ENCODE results near the gene IQSEC2.

The IQSEC2 gene

DNA sequence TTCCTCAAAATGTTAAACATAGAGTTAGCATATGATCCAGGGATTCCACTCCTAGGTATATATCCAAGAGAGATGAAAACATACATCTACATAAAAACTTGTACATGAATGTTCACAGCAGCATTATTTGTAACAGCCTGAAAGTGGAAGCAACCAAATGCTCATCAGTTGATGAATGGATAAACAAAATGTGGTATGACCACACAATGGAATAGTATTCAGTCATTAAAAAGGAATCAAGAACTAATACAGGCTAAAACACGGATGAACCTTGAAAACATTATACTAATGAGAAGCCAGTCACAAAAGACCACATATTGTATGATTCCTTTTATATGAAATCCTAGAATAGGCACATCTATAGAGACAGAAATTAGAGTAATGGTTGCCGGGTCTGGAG, 42.7 kb upstream of the IQSEC2 start:
- no peaks in the 10 kb centered on the region for H4K20me1 ChIP-seq (ENCODE audit: insufficient read depth, low read length)
- H2AFZ ChIP-seq (ENCODE audit: low read length) = no peak overlapping the region
- H3K27ac ChIP-seq (ENCODE audit: low read depth, low read length, poor library complexity, severe bottlenecking) = no peak overlapping the region
- H3K36me3 ChIP-seq (ENCODE audit: insufficient read depth, low read length) = no peaks in the 10 kb centered on the region
- no peak for TF ChIP-seq EZH2 (IDR thresholded peaks at IDR 0.05; ENCODE audit: borderline replicate concordance, low read length)
- no peak for TF ChIP-seq CTCF (IDR thresholded peaks at IDR 0.05; ENCODE audit: low read length)
- H3K9ac ChIP-seq (ENCODE audit: low read length) = no peak overlapping the region
- H3K79me2 ChIP-seq (ENCODE audit: insufficient read depth, low read length) = no peaks in the 10 kb centered on the region
- H3K9me3 ChIP-seq (ENCODE audit: low read length) = no peaks in the 10 kb centered on the region
- no peaks in the 10 kb centered on the region for H3F3A ChIP-seq (ENCODE audit: insufficient read depth, low read length)
- no peak overlapping the region for H3K4me3 ChIP-seq (ENCODE audit: low read depth, low read length, poor library complexity, severe bottlenecking)
- H3K9me2 ChIP-seq (ENCODE audit: low read depth, low read length) = no peaks in the 10 kb centered on the region
- H3K27me3 ChIP-seq (ENCODE audit: insufficient read depth, low read length) = no peaks in the 10 kb centered on the region
- H3K4me2 ChIP-seq (ENCODE audit: low read length) = no peak overlapping the region
- H3K4me1 ChIP-seq (ENCODE audit: insufficient read depth, low read length, severe bottlenecking) = no peaks in the 10 kb centered on the region

DNA sequence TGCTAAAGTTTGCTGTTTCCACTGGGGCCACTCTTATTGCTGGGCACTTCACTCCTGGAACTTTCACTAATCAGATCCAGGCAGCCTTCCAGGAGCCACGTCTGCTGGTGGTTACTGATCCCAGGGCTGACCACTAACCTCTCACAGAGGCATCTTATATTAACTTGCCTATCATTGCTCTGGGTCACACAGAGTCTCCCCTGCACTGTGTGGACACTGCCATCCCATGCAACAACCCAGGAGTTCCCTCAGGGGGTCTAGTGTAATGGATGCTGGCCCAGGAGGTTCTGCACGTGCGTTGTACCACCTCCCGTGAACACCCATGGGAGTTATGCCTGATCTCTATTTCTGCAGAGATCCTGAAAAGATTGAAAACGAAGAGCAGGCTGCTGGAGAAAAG, 41.8 kb upstream of the IQSEC2 start:
- Histone ChIP-seq H3K4me2 (ENCODE audit: low read length) (no peak overlapping the region), H3K36me3 (ENCODE audit: insufficient read depth, low read length) (no peaks in the 10 kb centered on the region), H2AFZ (ENCODE audit: low read length) (no peak overlapping the region), H3K27me3 (ENCODE audit: insufficient read depth, low read length) (no peaks in the 10 kb centered on the region), H4K20me1 (ENCODE audit: insufficient read depth, low read length) (no peaks in the 10 kb centered on the region), H3K27ac (ENCODE audit: low read depth, low read length, poor library complexity, severe bottlenecking) (no peak overlapping the region), H3K4me1 (ENCODE audit: insufficient read depth, low read length, severe bottlenecking) (no peaks in the 10 kb centered on the region), H3K79me2 (ENCODE audit: insufficient read depth, low read length) (no peaks in the 10 kb centered on the region), H3K4me3 (ENCODE audit: low read depth, low read length, poor library complexity, severe bottlenecking) (no peak overlapping the region), H3F3A (ENCODE audit: insufficient read depth, low read length) (no peaks in the 10 kb centered on the region), H3K9me3 (ENCODE audit: low read length) (no peaks in the 10 kb centered on the region), H3K9ac (ENCODE audit: low read length) (no peak overlapping the region), H3K9me2 (ENCODE audit: low read depth, low read length) (no peaks in the 10 kb centered on the region)
- TF ChIP-seq CTCF (IDR thresholded peaks at IDR 0.05; ENCODE audit: low read length) (no peak), EZH2 (IDR thresholded peaks at IDR 0.05; ENCODE audit: borderline replicate concordance, low read length) (no peak)

DNA sequence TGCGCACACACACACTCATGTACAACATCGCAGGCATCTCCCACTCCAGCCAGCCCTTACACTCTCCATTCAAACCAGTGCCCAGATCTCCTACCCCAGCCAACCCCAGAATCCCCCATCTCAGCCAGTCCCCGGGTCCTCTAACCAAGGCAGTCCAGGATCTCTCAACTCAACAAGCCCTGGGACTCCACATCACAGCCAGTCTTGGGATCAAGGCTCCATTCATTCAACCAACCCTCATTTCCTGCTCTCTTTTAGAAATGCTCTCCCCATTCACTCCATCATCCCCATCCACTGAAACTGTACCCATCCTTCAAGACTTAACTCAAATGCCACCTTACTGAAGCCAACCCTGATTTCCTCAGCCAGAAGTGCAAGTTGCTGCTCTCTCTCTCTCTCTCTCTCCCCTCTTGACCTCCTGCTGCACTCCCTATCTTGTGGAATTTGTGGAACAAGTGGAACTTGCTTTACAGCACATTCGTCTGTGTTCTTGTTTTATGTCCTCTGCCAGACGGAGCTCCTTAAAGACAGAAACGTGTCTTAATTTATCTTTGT, 40.6 kb upstream of the IQSEC2 start:
- Histone ChIP-seq H4K20me1 (ENCODE audit: insufficient read depth, low read length) (no peaks in the 10 kb centered on the region), H2AFZ (ENCODE audit: low read length) (no peak overlapping the region), H3K79me2 (ENCODE audit: insufficient read depth, low read length) (no peaks in the 10 kb centered on the region), H3K9ac (ENCODE audit: low read length) (no peak overlapping the region), H3K4me2 (ENCODE audit: low read length) (no peak overlapping the region), H3F3A (ENCODE audit: insufficient read depth, low read length) (no peaks in the 10 kb centered on the region), H3K27ac (ENCODE audit: low read depth, low read length, poor library complexity, severe bottlenecking) (no peak overlapping the region), H3K27me3 (ENCODE audit: insufficient read depth, low read length) (no peaks in the 10 kb centered on the region), H3K9me2 (ENCODE audit: low read depth, low read length) (no peaks in the 10 kb centered on the region), H3K36me3 (ENCODE audit: insufficient read depth, low read length) (no peaks in the 10 kb centered on the region), H3K4me3 (ENCODE audit: low read depth, low read length, poor library complexity, severe bottlenecking) (no peak overlapping the region), H3K4me1 (ENCODE audit: insufficient read depth, low read length, severe bottlenecking) (no peaks in the 10 kb centered on the region), H3K9me3 (ENCODE audit: low read length) (no peaks in the 10 kb centered on the region)
- no peak for TF ChIP-seq CTCF (IDR thresholded peaks at IDR 0.05; ENCODE audit: low read length)
- no peak for TF ChIP-seq EZH2 (IDR thresholded peaks at IDR 0.05; ENCODE audit: borderline replicate concordance, low read length)

Data from OCI-LY1 (cell line).